ENCODE data around the gene CHN2. TPM values are rescaled to one million over a fixed set of nuclear protein-coding genes. Genes with fewer than 3 reads are reported as not detected.

The CHN2 gene
- polyA plus RNA-seq, 1 donor from 2014 or later, result 136 TPM

- Histone ChIP-seq H3F3A (ENCODE audit: insufficient read depth, low read length, poor library complexity, severe bottlenecking) (no peaks in the 10 kb centered on the region), H3K27me3 (ENCODE audit: insufficient read depth, low read depth, low read length) (no peaks in the 10 kb centered on the region), H3K36me3 (ENCODE audit: insufficient read depth, low read length) (no peaks in the 10 kb centered on the region), H3K9me3 (ENCODE audit: low read length) (no peaks in the 10 kb centered on the region), H3K4me3 (ENCODE audit: low read length) (no peak overlapping the region), H3K79me2 (replicated peaks; ENCODE audit: insufficient read depth, low read length) (no peaks in the 10 kb centered on the region), H3K4me2 (ENCODE audit: low read length) (no peak overlapping the region), H3K27ac (ENCODE audit: low read length) (no peak overlapping the region), H4K20me1 (ENCODE audit: insufficient read depth) (no peaks in the 10 kb centered on the region), H2AFZ (ENCODE audit: low read depth, low read length) (no peak overlapping the region), H3K9ac (ENCODE audit: low read length) (no peak overlapping the region), H3K9me2 (ENCODE audit: insufficient read depth, low read length) (no peaks in the 10 kb centered on the region)
- TF ChIP-seq SMC3 (conservative IDR thresholded peaks at IDR 0.05; ENCODE audit: poor library complexity) (no peak), TAF1 (IDR thresholded peaks at IDR 0.05; ENCODE audit: low read depth) (no peak), CTCF (IDR thresholded peaks at IDR 0.05; ENCODE audit: poor library complexity, severe bottlenecking) (no peak), MXI1 (conservative IDR thresholded peaks at IDR 0.05; ENCODE audit: poor library complexity, severe bottlenecking) (no peak), EP300 (conservative IDR thresholded peaks at IDR 0.05; ENCODE audit: poor library complexity, severe bottlenecking) (no peak)
Observed at GRCh38 chr7:29485339-29486190, 291.0 kb downstream of the CHN2 start.

- Histone ChIP-seq H3K4me2 (ENCODE audit: low read length) (no peak overlapping the region), H3K27ac (ENCODE audit: low read length) (no peak overlapping the region), H3F3A (ENCODE audit: insufficient read depth, low read length, poor library complexity, severe bottlenecking) (no peaks in the 10 kb centered on the region), H3K27me3 (ENCODE audit: insufficient read depth, low read depth, low read length) (no peaks in the 10 kb centered on the region), H3K9me2 (ENCODE audit: insufficient read depth, low read length) (no peaks in the 10 kb centered on the region), H3K79me2 (replicated peaks; ENCODE audit: insufficient read depth, low read length) (no peaks in the 10 kb centered on the region), H3K36me3 (ENCODE audit: insufficient read depth, low read length) (no peaks in the 10 kb centered on the region), H3K9ac (ENCODE audit: low read length) (no peak overlapping the region), H3K9me3 (ENCODE audit: low read length) (no peaks in the 10 kb centered on the region), H2AFZ (ENCODE audit: low read depth, low read length) (no peak overlapping the region), H4K20me1 (ENCODE audit: insufficient read depth) (no peaks in the 10 kb centered on the region), H3K4me3 (ENCODE audit: low read length) (no peak overlapping the region)
- TF ChIP-seq REST (IDR thresholded peaks at IDR 0.05; ENCODE audit: borderline replicate concordance), result no peak
- no peak for TF ChIP-seq TAF1 (IDR thresholded peaks at IDR 0.05; ENCODE audit: low read depth)
- no peak for TF ChIP-seq EP300 (conservative IDR thresholded peaks at IDR 0.05; ENCODE audit: poor library complexity, severe bottlenecking)
- no peak for TF ChIP-seq EZH2 (IDR thresholded peaks at IDR 0.05; ENCODE audit: borderline replicate concordance, insufficient read depth, low read length, poor library complexity, severe bottlenecking)
- TF ChIP-seq RAD21 (conservative IDR thresholded peaks at IDR 0.05), result no peak
Observed at GRCh38 chr7:29486191-29486700, 291.7 kb downstream of the CHN2 start.
